ENCODE results near the gene NR3C1. TPM values are rescaled to one million over a fixed set of nuclear protein-coding genes. Genes with fewer than 3 reads are reported as not detected.

Gene NR3C1
- total RNA-seq, 1 donor from 2014 or later = 2.3 TPM

DNA sequence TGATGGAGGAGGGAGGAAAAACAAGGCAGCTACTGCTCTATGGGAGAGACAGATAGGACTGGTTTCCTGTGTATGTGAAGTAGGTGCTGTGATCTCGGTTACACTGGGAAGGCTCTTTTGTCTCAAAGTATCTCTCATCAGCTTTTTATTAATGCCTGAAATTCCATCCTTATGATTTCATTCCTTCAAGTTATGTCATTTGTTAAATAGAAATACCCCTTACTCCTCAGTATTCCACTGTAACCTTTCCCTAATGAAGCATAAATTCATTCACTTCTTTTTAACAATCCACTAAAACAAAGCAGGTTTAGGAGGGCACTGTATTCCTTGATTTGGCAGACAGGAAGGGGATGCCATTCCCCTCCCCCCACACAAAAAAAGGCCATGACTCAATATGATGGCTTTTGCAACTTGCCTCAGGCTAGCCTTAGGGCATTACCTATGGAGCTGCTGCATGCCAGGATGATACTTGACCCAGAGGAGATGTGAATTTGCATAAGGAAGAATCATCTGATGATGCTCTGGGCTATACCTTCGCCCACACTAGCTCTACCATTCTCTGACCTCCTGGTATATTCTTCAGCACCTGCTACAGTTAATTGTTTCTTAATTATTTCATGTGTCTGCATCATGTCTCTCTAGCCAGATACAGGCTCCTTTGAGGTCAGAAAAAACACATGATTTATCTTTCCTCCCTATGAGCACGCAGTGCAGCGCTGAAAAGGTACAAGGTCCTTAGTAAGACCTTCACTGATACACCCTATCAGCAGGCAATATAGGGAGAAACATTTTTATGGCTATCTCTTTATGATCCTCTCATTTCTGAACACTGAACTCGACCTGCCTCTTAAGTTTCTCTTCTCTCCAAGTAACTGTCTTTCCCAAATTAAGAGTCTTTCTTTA lies 26.3 kb downstream of the NR3C1 start:
- H3K9me3 Mint-ChIP-seq (ENCODE audit: unreplicated experiment) = no peaks in the 10 kb centered on the region
- TF ChIP-seq, protein P1, sequence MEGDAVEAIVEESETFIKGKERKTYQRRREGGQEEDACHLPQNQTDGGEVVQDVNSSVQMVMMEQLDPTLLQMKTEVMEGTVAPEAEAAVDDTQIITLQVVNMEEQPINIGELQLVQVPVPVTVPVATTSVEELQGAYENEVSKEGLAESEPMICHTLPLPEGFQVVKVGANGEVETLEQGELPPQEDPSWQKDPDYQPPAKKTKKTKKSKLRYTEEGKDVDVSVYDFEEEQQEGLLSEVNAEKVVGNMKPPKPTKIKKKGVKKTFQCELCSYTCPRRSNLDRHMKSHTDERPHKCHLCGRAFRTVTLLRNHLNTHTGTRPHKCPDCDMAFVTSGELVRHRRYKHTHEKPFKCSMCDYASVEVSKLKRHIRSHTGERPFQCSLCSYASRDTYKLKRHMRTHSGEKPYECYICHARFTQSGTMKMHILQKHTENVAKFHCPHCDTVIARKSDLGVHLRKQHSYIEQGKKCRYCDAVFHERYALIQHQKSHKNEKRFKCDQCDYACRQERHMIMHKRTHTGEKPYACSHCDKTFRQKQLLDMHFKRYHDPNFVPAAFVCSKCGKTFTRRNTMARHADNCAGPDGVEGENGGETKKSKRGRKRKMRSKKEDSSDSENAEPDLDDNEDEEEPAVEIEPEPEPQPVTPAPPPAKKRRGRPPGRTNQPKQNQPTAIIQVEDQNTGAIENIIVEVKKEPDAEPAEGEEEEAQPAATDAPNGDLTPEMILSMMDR (IDR thresholded peaks at IDR 0.05; ENCODE audit: partially characterized antibody, unreplicated experiment) = no peak
- DNase-seq = no peak
- H3K4me3 Mint-ChIP-seq (ENCODE audit: unreplicated experiment) = no peak overlapping the region
- no peak overlapping the region for H3K27ac Mint-ChIP-seq (ENCODE audit: unreplicated experiment)
- H3K36me3 Mint-ChIP-seq (ENCODE audit: unreplicated experiment) = no peaks in the 10 kb centered on the region
- no peaks in the 10 kb centered on the region for H3K4me1 Mint-ChIP-seq (ENCODE audit: low read depth, unreplicated experiment)
- no peaks in the 10 kb centered on the region for H3K27me3 Mint-ChIP-seq (ENCODE audit: unreplicated experiment)

DNA sequence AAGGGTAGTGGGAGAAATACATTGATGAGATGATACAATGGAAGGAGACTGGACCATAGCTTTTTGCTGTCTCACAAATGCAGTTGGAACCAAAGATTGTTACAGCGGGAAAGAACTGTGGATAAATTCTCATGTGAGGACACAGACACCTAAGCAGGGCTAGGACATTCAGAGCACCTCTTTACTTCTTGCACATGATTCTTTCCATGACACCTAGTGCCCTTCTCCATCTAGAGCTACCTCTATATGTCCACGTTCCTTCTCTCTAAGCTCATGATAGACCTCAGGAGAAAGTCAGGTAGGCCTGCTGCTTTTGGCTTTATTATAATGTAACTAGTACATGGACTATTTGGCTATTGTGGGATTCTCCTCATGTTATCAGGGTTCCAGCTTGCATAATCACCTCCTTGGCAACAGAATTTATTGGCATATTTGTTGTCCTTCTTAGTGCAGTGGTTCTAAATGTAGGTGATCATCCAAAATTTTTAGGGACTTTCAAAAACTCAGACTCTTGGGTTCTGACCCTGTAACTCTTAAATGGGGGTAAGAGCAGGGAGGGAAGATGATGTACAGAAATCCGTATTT lies 27.2 kb downstream of the NR3C1 start:
- Mint-ChIP-seq H3K27ac (ENCODE audit: unreplicated experiment) (no peak overlapping the region), H3K27me3 (ENCODE audit: unreplicated experiment) (no peaks in the 10 kb centered on the region)

DNA sequence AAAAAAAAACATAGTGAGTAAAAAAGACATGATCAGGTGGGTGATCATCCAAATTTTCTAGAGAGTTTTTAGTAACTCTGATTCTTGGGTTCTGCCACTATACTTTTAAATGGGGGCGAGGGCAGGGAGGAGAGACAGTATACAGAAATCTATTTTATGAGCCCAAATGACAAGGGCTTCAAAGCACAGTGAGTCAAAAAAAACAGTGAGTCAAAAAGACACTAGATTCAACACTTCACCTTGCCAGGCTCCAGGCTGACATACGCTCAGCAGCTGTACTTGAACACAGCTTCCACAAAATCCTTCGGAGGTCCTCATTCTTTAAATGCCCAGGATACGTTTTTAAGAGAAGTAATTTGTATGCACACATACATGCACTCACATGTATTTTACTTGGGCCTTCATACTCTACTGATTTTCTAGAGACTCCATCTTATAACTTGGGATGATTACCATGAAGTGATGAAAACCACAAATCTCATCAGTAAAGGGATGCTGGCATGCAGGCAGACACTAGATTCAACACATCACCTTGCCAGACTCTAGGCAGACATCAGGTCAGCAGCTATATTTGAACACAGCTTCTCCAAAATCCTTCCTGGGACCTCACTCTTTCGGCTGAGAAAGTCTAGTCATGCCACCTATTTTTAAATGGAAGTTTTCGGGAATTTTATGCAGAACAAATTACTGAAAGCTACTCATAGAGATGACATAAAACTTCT lies 28.8 kb downstream of the NR3C1 start:
- Mint-ChIP-seq H3K36me3 (ENCODE audit: unreplicated experiment) (no peaks in the 10 kb centered on the region), H3K4me3 (ENCODE audit: unreplicated experiment) (no peak overlapping the region), H3K9me3 (ENCODE audit: unreplicated experiment) (no peaks in the 10 kb centered on the region), H3K27me3 (ENCODE audit: unreplicated experiment) (no peaks in the 10 kb centered on the region), H3K4me1 (ENCODE audit: low read depth, unreplicated experiment) (no peaks in the 10 kb centered on the region), H3K27ac (ENCODE audit: unreplicated experiment) (no peak overlapping the region)
- TF ChIP-seq, protein P1 (IDR thresholded peaks at IDR 0.05; ENCODE audit: partially characterized antibody, unreplicated experiment) = no peak
- DNase-seq = no peak

More for the DNA sequence above, 27.2 kb downstream of the NR3C1 start:
- Mint-ChIP-seq H3K4me3 (ENCODE audit: unreplicated experiment) (no peak overlapping the region), H3K4me1 (ENCODE audit: low read depth, unreplicated experiment) (no peaks in the 10 kb centered on the region), H3K36me3 (ENCODE audit: unreplicated experiment) (no peaks in the 10 kb centered on the region), H3K9me3 (ENCODE audit: unreplicated experiment) (no peaks in the 10 kb centered on the region)
- DNase-seq = no peak
- TF ChIP-seq, protein P1 (IDR thresholded peaks at IDR 0.05; ENCODE audit: partially characterized antibody, unreplicated experiment) = no peak

DNA sequence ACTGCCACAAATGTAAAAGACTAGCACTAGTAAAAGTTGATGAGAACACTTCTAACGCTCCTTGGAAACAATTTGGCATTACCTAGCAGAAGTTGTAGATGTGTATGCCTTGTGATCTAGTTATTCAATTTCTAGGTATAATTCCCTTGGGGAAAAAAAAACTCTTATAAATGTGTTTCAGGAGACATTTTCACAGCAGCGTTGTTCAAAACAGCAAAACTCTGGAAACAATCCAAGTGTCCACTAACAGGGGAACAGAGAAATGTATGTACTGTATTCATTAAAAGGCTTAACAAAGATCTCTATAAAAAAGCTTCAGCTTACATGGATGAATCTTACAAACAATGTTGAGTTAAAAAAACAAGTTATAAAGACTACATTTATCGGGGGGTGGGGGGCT lies 30.4 kb downstream of the NR3C1 start:
- no peak overlapping the region for H3K4me3 Mint-ChIP-seq (ENCODE audit: unreplicated experiment)
- no peaks in the 10 kb centered on the region for H3K36me3 Mint-ChIP-seq (ENCODE audit: unreplicated experiment)
- no peak overlapping the region for H3K27ac Mint-ChIP-seq (ENCODE audit: unreplicated experiment)
- H3K27me3 Mint-ChIP-seq (ENCODE audit: unreplicated experiment) = no peaks in the 10 kb centered on the region
- no peaks in the 10 kb centered on the region for H3K4me1 Mint-ChIP-seq (ENCODE audit: low read depth, unreplicated experiment)
- H3K9me3 Mint-ChIP-seq (ENCODE audit: unreplicated experiment) = no peaks in the 10 kb centered on the region
- DNase-seq = no peak
- TF ChIP-seq, protein P1 (IDR thresholded peaks at IDR 0.05; ENCODE audit: partially characterized antibody, unreplicated experiment) = no peak

Data from glutamatergic neuron (in vitro differentiated cells).